Esophagus muscularis mucosa (tissue), 3 donors: ENCODE data around the gene DTD2.

ENCODE experiments used
- POLR2A ChIP-seq: fragments of 450-650 bp; IDR thresholded peaks from one replicate; pipeline ENCODE4 v1.6.1; 2017; ENCODE audit warnings: antibody characterized with exemption, moderate library complexity, mild to moderate bottlenecking, low read depth
- TF ChIP-seq, protein P1 (sequence below), 3 experiments: fragments of 200-600 bp in 2 of 3; fragments of 450-650 bp in 1 of 3; sonication (generic) in 2 of 3; IDR thresholded peaks; one replicate each; pipeline ENCODE4 v1.5.1; 2017 to 2019; ENCODE audit warnings: antibody characterized with exemption in 3 of 3, mild to moderate bottlenecking in 2 of 3, moderate library complexity in 1 of 3

DNA sequence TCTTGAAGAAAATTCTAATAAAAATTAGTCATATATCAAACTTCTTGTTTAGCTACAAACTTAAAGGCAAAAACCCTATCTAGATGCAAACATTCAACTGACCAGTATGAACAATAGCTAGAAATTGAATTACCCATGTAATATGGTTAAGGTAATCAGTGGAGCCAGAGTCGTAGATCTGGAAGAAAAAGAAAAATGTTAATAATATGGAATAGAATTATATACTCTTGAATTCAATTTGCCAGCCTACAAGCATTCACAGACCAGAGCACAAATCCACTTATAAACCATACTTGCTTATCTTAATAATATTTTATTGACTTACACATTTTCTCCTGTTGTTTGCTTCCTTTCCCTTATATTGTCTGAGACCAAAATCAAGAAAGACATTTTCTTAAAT lies 29.3 kb downstream of the DTD2 start:
- TF ChIP-seq, protein P1, sequence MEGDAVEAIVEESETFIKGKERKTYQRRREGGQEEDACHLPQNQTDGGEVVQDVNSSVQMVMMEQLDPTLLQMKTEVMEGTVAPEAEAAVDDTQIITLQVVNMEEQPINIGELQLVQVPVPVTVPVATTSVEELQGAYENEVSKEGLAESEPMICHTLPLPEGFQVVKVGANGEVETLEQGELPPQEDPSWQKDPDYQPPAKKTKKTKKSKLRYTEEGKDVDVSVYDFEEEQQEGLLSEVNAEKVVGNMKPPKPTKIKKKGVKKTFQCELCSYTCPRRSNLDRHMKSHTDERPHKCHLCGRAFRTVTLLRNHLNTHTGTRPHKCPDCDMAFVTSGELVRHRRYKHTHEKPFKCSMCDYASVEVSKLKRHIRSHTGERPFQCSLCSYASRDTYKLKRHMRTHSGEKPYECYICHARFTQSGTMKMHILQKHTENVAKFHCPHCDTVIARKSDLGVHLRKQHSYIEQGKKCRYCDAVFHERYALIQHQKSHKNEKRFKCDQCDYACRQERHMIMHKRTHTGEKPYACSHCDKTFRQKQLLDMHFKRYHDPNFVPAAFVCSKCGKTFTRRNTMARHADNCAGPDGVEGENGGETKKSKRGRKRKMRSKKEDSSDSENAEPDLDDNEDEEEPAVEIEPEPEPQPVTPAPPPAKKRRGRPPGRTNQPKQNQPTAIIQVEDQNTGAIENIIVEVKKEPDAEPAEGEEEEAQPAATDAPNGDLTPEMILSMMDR (IDR thresholded peaks at IDR 0.05), result no peak
- no peak for TF ChIP-seq POLR2A
